A673 (cell line): ENCODE measurements around the gene C10orf90. TPM values are rescaled to one million over a fixed set of nuclear protein-coding genes. Genes with fewer than 3 reads are reported as not detected.

Experiments used
- BruUV-seq: library from RNA; stranded (reverse); fragments of 400-500 nt; replicated peaks from 2 replicates; lab custom pipeline; 2021; lab: Mats Ljungman, UMichigan
- CTCF ChIA-PET: fragments of 300-600 bp; sonication (Branson Sonifier 250); formaldehyde crosslinking; loops from one replicate; lab custom pipeline; 2022; ENCODE audit warnings: antibody characterized with exemption; lab: Charles Lee
- POLR2A ChIA-PET: fragments of 300-600 bp; sonication (Branson Sonifier 250); formaldehyde crosslinking; loops from one replicate; lab custom pipeline; 2022; ENCODE audit warnings: antibody characterized with exemption; ENCODE audit not compliant: low non-redundant PET; lab: Charles Lee
- DNase-seq: peaks from one replicate; pipeline ENCODE4 v3.0.0-alpha.2; 2015; ENCODE audit warnings: low spot score
- H3K27ac ChIP-seq: fragments of 200-600 bp; sonication (generic); 2 replicates; pipeline ENCODE4 v1.5.1; 2016; ENCODE audit warnings: mixed run types, low read depth, mild to moderate bottlenecking, mixed read lengths, antibody characterized with exemption, low read length; ENCODE audit not compliant: poor library complexity, severe bottlenecking
- H3K27me3 ChIP-seq: fragments of 200-600 bp; sonication (generic); replicated peaks from 2 replicates; pipeline ENCODE4 v1.6.1; 2017; ENCODE audit warnings: mixed run types, low read depth, mild to moderate bottlenecking, mixed read lengths, antibody characterized with exemption, low read length; ENCODE audit not compliant: insufficient read depth, poor library complexity
- H3K36me3 ChIP-seq: fragments of 200-600 bp; sonication (generic); 2 replicates; pipeline ENCODE4 v1.6.1; 2016; ENCODE audit warnings: mixed run types, mild to moderate bottlenecking, mixed read lengths, antibody characterized with exemption, low read length; ENCODE audit not compliant: insufficient read depth, poor library complexity, severe bottlenecking
- H3K4me1 ChIP-seq: fragments of 200-600 bp; sonication (generic); 2 replicates; pipeline ENCODE4 v1.6.1; 2017; ENCODE audit warnings: mixed run types, mild to moderate bottlenecking, mixed read lengths, antibody characterized with exemption, low read length; ENCODE audit not compliant: insufficient read depth, poor library complexity, severe bottlenecking
- H3K4me3 ChIP-seq: fragments of 200-600 bp; sonication (generic); 2 replicates; pipeline ENCODE4 v1.5.1; 2016; ENCODE audit warnings: low read depth, mixed run types, mild to moderate bottlenecking, mixed read lengths, low read length; ENCODE audit not compliant: poor library complexity, severe bottlenecking
- H3K9me3 ChIP-seq: fragments of 200-600 bp; sonication (generic); 2 replicates; pipeline ENCODE4 v1.6.1; 2016; ENCODE audit warnings: mixed run types, low read depth, mild to moderate bottlenecking, mixed read lengths, antibody characterized with exemption, low read length; ENCODE audit not compliant: poor library complexity, severe bottlenecking
- EZH2 ChIP-seq: fragments of 200-600 bp; sonication (generic); IDR thresholded peaks from 2 replicates; pipeline ENCODE4 v1.6.1; 2017; ENCODE audit warnings: borderline replicate concordance, low read depth, mild to moderate bottlenecking, mixed read lengths, antibody characterized with exemption, low read length; ENCODE audit not compliant: poor library complexity, severe bottlenecking
- intact Hi-C: fragments of 100-400 bp; cut with micrococcal nuclease; formaldehyde crosslinking; loops from one replicate; pipeline ENCODE4 v1.10.0; 2022; ENCODE audit not compliant: unreplicated experiment
- total RNA-seq: library from RNA; stranded (reverse); gene quantifications from 2 replicates; pipeline ENCODE4 v1.2.3, GENCODE V29; 2021
- TF ChIP-seq, protein P1 (sequence below): fragments of 300-800, 200-600 bp; sonication (generic); conservative IDR thresholded peaks from 2 replicates; pipeline ENCODE4 v1.5.1; 2017; ENCODE audit warnings: low read depth, mild to moderate bottlenecking, antibody characterized with exemption, low read length, moderate library complexity, mixed read lengths

Gene C10orf90
- total RNA-seq, 1 experiment from 2014 or later, result not detected

DNA sequence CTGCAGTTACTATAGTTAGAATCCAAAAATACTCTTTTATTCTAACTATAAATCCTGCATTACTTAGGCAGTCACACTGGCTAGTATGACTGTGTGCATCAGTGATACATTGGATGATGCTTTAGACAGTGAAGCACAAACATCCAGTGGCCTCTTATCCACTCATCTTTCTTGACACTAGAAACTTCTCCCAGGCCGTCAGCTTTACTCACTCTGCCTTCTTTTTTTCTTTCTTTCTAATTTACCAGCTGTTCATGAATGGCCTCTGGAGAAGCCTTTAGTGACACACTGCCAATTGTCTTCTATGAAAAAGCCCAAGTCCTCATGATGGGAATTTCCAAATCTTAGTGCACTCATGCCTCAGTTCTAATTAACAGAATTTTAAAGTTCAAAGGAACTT lies 26.2 kb upstream of the C10orf90 start:
- BruUV-seq, result no TSS peak

DNA sequence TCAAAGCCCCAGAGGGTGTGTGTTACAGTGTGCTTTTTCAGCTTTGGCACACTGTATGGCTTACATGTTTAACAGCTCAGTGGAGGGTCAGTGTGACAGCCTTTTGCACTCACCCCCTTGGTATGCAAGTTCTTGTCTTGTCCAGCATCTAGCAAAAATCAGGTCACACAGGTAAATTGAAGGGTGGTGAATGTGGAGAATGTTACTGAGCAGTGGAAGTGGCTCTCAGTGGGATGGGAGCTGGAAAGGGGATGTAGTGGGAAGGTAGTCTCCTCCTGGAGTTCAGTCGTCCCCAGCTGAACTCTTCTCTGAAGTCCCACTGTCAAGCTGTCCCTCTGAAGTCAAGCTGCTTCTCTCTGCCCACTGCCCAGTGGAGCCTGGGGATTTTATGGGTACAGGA lies 21.0 kb upstream of the C10orf90 start:
- Histone ChIP-seq H3K9me3 (no peaks in the 10 kb centered on the region), H3K27ac (no peak overlapping the region), H3K36me3 (no peaks in the 10 kb centered on the region), H3K4me3 (no peak overlapping the region), H3K27me3 (peaks cover 39% of the 10 kb centered on the region), H3K4me1 (no peaks in the 10 kb centered on the region)
- ChIA-PET CTCF (no interaction called here), POLR2A (no interaction called here)
- DNase-seq, result no peak
- TF ChIP-seq, protein P1, sequence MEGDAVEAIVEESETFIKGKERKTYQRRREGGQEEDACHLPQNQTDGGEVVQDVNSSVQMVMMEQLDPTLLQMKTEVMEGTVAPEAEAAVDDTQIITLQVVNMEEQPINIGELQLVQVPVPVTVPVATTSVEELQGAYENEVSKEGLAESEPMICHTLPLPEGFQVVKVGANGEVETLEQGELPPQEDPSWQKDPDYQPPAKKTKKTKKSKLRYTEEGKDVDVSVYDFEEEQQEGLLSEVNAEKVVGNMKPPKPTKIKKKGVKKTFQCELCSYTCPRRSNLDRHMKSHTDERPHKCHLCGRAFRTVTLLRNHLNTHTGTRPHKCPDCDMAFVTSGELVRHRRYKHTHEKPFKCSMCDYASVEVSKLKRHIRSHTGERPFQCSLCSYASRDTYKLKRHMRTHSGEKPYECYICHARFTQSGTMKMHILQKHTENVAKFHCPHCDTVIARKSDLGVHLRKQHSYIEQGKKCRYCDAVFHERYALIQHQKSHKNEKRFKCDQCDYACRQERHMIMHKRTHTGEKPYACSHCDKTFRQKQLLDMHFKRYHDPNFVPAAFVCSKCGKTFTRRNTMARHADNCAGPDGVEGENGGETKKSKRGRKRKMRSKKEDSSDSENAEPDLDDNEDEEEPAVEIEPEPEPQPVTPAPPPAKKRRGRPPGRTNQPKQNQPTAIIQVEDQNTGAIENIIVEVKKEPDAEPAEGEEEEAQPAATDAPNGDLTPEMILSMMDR, result no peak
- no peak for TF ChIP-seq EZH2
- no TSS peak for BruUV-seq
- intact Hi-C loops, result no loop called here

More for the DNA sequence above, 26.2 kb upstream of the C10orf90 start:
- peaks cover 21% of the 10 kb centered on the region for H3K27me3 ChIP-seq
- DNase-seq, result no peak
- no peaks in the 10 kb centered on the region for H3K9me3 ChIP-seq
- POLR2A ChIA-PET, result no interaction called here
- H3K36me3 ChIP-seq, result no peaks in the 10 kb centered on the region
- no peaks in the 10 kb centered on the region for H3K4me1 ChIP-seq
- intact Hi-C loops, result no loop called here
- H3K27ac ChIP-seq, result no peak overlapping the region
- H3K4me3 ChIP-seq, result no peak overlapping the region
- TF ChIP-seq, protein P1, result no peak
- no peak for TF ChIP-seq EZH2
- CTCF ChIA-PET, result no interaction called here

DNA sequence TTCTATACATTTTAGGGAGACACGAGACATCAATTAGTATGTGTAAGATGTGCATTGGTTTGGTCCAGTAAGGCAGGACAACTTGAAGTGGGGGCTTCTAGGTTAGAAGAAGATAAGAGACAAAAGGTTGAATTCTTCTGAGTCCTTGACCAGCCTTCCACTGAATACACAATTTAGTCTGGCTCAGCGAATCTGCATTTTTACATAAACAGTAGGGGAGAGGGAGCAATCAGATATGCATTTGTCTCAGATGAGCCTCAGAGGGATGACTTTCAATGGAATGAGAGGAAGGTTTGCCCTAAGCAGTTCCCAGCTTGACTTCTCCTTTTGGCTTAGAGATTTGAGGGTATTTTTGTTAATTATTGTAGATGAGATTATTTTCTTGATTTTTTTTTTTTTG lies 20.0 kb upstream of the C10orf90 start:
- no TSS peak for BruUV-seq
- no peaks in the 10 kb centered on the region for H3K36me3 ChIP-seq
- no peak for DNase-seq
- CTCF ChIA-PET, result no interaction called here
- H3K4me3 ChIP-seq, result no peak overlapping the region
- POLR2A ChIA-PET, result no interaction called here
- H3K27ac ChIP-seq, result no peak overlapping the region
- intact Hi-C loops, result no loop called here
- H3K9me3 ChIP-seq, result no peaks in the 10 kb centered on the region
- no peaks in the 10 kb centered on the region for H3K4me1 ChIP-seq
- TF ChIP-seq, protein P1, result no peak
- TF ChIP-seq EZH2, result no peak
- H3K27me3 ChIP-seq, result peaks cover 39% of the 10 kb centered on the region
